Activated CD8-positive, alpha-beta memory T cell treated with anti-CD3 and anti-CD28 coated beads, Interleukin-2, amount 10 ng/mL, durations not matched to agents 7 days and 5 days (primary cell): ENCODE measurements around the gene GPR18. TPM values are rescaled to one million over a fixed set of nuclear protein-coding genes. Genes with fewer than 3 reads are reported as not detected.

Source experiments
- ATAC-seq: fragments of 150-1000 bp; cut with Tn5 transposase; one replicate; pipeline ENCODE4 v1.10.0; 2021; ENCODE audit warnings: moderate library complexity
- CTCF ChIA-PET: fragments of 350-600 bp; sonication (Branson Sonifier 250); formaldehyde crosslinking; loops from one replicate; lab custom pipeline; 2021; ENCODE audit warnings: antibody characterized with exemption; lab: Charles Lee
- DNase-seq: peaks from one replicate; pipeline ENCODE4 v3.0.0-alpha.2; 2020
- H3K27ac Mint-ChIP-seq: one replicate; pipeline ENCODE4 v1.8.0; 2021; ENCODE audit warnings: mild to moderate bottlenecking, mixed read lengths
- H3K27me3 Mint-ChIP-seq: one replicate; pipeline ENCODE4 v1.8.0; 2021; ENCODE audit warnings: mixed read lengths
- H3K36me3 Mint-ChIP-seq: one replicate; pipeline ENCODE4 v1.8.0; 2021; ENCODE audit warnings: mild to moderate bottlenecking, mixed read lengths
- H3K4me1 Mint-ChIP-seq: one replicate; pipeline ENCODE4 v1.8.0; 2021; ENCODE audit warnings: mixed read lengths
- H3K4me3 Mint-ChIP-seq: one replicate; pipeline ENCODE4 v1.8.0; 2021; ENCODE audit warnings: mild to moderate bottlenecking, moderate library complexity, mixed read lengths
- H3K9me3 Mint-ChIP-seq: one replicate; pipeline ENCODE4 v1.8.0; 2022; ENCODE audit warnings: low read depth, mixed read lengths
- total RNA-seq, 2 experiments: library from RNA; stranded (reverse); gene quantifications; one replicate each; pipeline ENCODE4 v1.2.3, GENCODE V29; 2021

Gene GPR18
- total RNA-seq, 2 experiments from 2014 or later = 11.1 to 13.1 TPM

DNA sequence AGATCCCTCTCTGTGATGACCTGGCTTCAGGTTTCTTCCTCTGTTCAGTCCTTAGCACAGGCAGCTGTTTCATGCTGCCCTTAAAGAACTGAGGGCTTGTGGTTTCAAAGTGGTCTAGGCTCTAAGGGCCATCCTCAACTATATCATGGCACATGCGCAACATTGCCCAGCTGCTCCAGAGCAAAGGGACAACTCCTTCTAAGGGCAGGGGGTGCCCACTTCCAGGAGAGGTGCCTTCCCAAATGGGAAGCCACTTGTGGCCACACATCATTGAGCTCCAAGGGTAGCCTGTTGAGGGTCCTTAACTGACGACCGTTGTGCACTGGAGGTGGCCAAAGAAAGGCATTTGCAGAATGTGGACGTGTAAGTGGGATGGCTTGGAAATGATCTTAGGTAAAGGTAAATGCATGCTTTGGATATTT lies 41.8 kb upstream of the GPR18 start:
- peaks cover 41% of the 10 kb centered on the region for H3K36me3 Mint-ChIP-seq
- no peak overlapping the region for H3K4me3 Mint-ChIP-seq
- DNase-seq (no peak), ATAC-seq (no peak)
- H3K4me1 Mint-ChIP-seq = peaks cover 88% of the 10 kb centered on the region
- CTCF ChIA-PET = interaction anchor here (1.0 to 1.5 kb wide), 4 partner anchors 9 to 124 kb away, joined by 3 to 4 read pairs (median 3); no protein-coding TSS in a partner anchor
- H3K27me3 Mint-ChIP-seq = no peaks in the 10 kb centered on the region
- no peaks in the 10 kb centered on the region for H3K9me3 Mint-ChIP-seq
- H3K27ac Mint-ChIP-seq = peak overlapping the region; percentile 63

GRCh38 chr13:99299256-99299919 lies 41.2 kb upstream of the GPR18 start:
- Mint-ChIP-seq H3K4me1 (peaks cover 86% of the 10 kb centered on the region), H3K9me3 (no peaks in the 10 kb centered on the region), H3K27ac (peak overlapping the region; percentile 71), H3K4me3 (peak overlapping the region; percentile 26), H3K27me3 (no peaks in the 10 kb centered on the region), H3K36me3 (peaks cover 39% of the 10 kb centered on the region)
- no peak for DNase-seq
- CTCF ChIA-PET = interaction anchor here (1.0 to 1.5 kb wide), 4 partner anchors 9 to 123 kb away, joined by 3 to 4 read pairs (median 3); no protein-coding TSS in a partner anchor
- no peak for ATAC-seq

- CTCF ChIA-PET = interaction anchor here (0.7 to 2.5 kb wide), 16 partner anchors 11 to 139 kb away, joined by 3 to 8 read pairs (median 4); no protein-coding TSS in a partner anchor
- Mint-ChIP-seq H3K4me3 (peak overlapping the region; percentile 68), H3K36me3 (peaks cover 43% of the 10 kb centered on the region), H3K27me3 (no peaks in the 10 kb centered on the region), H3K4me1 (peaks cover 85% of the 10 kb centered on the region), H3K27ac (peak overlapping the region; percentile 92), H3K9me3 (no peaks in the 10 kb centered on the region)
- ATAC-seq = no peak
- DNase-seq = no peak
These were observed 39.9 kb upstream of the GPR18 start for GRCh38 chr13:99298056-99298455.

GRCh38 chr13:99297331-99297730 lies 39.2 kb upstream of the GPR18 start:
- CTCF ChIA-PET = interaction anchor here (0.9 to 2.5 kb wide), 17 partner anchors 8 to 140 kb away, joined by 3 to 9 read pairs (median 4); partner anchors contain the start of gene UBAC2
- H3K36me3 Mint-ChIP-seq = peaks cover 47% of the 10 kb centered on the region
- peaks cover 80% of the 10 kb centered on the region for H3K4me1 Mint-ChIP-seq
- no peaks in the 10 kb centered on the region for H3K9me3 Mint-ChIP-seq
- H3K27me3 Mint-ChIP-seq = no peaks in the 10 kb centered on the region
- no peak for DNase-seq
- H3K27ac Mint-ChIP-seq = peak overlapping the region; percentile 92
- peak; percentile 45 for ATAC-seq
- peak overlapping the region; percentile 68 for H3K4me3 Mint-ChIP-seq

GRCh38 chr13:99296398-99296797 lies 38.2 kb upstream of the GPR18 start:
- H3K27ac Mint-ChIP-seq = peak overlapping the region; percentile 92
- H3K9me3 Mint-ChIP-seq = no peaks in the 10 kb centered on the region
- CTCF ChIA-PET = interaction anchor here (0.8 to 2.5 kb wide), 10 partner anchors 9 to 141 kb away, joined by 3 to 9 read pairs (median 4); no protein-coding TSS in a partner anchor
- ATAC-seq (peak; percentile 68), DNase-seq (no peak)
- H3K4me3 Mint-ChIP-seq = peak overlapping the region; percentile 68
- no peaks in the 10 kb centered on the region for H3K27me3 Mint-ChIP-seq
- peaks cover 74% of the 10 kb centered on the region for H3K4me1 Mint-ChIP-seq
- H3K36me3 Mint-ChIP-seq = peaks cover 47% of the 10 kb centered on the region

DNA sequence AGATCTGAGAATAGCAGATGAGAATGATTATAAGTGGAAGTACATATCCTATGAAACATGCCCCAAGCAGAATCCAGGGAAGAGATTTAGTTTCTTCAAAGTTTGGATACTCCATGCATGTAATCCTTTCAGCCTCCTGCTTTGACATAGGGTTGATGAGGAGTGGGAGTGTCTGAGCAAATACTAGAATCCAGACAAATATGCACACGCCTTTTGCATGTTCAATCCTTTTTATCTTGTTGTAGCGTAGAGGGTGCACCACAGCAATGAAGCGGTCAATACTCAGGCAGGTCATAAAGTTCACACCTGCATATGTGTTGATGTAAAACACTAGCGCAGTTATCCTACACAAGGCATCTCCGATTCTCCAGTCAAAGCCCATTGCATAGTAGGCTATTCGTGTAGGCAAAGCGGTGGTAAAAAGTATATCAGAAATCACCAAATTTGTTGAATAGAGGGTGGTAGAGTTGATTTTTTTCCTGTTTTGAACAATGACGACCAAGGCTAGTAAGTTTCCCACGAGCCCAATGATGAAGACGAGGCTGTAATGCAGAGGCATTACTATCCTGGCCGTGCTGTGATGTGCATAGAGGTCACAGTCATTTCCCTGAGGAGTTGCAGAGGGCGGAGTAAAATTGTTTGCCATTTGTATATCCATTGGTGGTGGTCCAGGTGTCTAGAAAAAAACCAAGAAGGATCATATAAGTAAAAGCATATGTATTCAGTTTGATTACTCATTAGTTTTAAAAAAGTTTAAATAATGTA lies 37.5 kb upstream of the GPR18 start:
- H3K9me3 Mint-ChIP-seq = no peaks in the 10 kb centered on the region
- H3K36me3 Mint-ChIP-seq = peaks cover 51% of the 10 kb centered on the region
- H3K27ac Mint-ChIP-seq = peak overlapping the region; percentile 72
- DNase-seq = no peak
- H3K4me1 Mint-ChIP-seq = peaks cover 77% of the 10 kb centered on the region
- CTCF ChIA-PET = interaction anchor here (1.0 to 1.8 kb wide), 5 partner anchors 10 to 142 kb away, joined by 3 to 9 read pairs (median 4); no protein-coding TSS in a partner anchor
- H3K27me3 Mint-ChIP-seq = no peaks in the 10 kb centered on the region
- H3K4me3 Mint-ChIP-seq = peak overlapping the region; percentile 3
- no peak for ATAC-seq

- Mint-ChIP-seq H3K4me1 (peaks cover 75% of the 10 kb centered on the region), H3K27me3 (no peaks in the 10 kb centered on the region), H3K9me3 (no peaks in the 10 kb centered on the region), H3K27ac (peak overlapping the region; percentile 72), H3K4me3 (peak overlapping the region; percentile 21), H3K36me3 (peaks cover 54% of the 10 kb centered on the region)
- DNase-seq (no peak), ATAC-seq (no peak)
- CTCF ChIA-PET = interaction anchor here (1.0 to 1.8 kb wide), 3 partner anchors 11 to 141 kb away, joined by 3 to 5 read pairs (median 5); no protein-coding TSS in a partner anchor
These were observed 36.8 kb upstream of the GPR18 start for GRCh38 chr13:99294958-99295357.

GRCh38 chr13:99294198-99294597 lies 36.0 kb upstream of the GPR18 start:
- no peak for ATAC-seq
- no peak overlapping the region for H3K4me3 Mint-ChIP-seq
- H3K4me1 Mint-ChIP-seq = peaks cover 77% of the 10 kb centered on the region
- H3K27me3 Mint-ChIP-seq = no peaks in the 10 kb centered on the region
- CTCF ChIA-PET = interaction anchor here (1.0 to 2.5 kb wide), 4 partner anchors 12 to 142 kb away, joined by 3 to 8 read pairs (median 5); no protein-coding TSS in a partner anchor
- no peaks in the 10 kb centered on the region for H3K9me3 Mint-ChIP-seq
- no peak overlapping the region for H3K27ac Mint-ChIP-seq
- no peak for DNase-seq
- peaks cover 59% of the 10 kb centered on the region for H3K36me3 Mint-ChIP-seq

- CTCF ChIA-PET = interaction anchor here (0.9 to 2.5 kb wide), 5 partner anchors 11 to 117 kb away, joined by 4 to 8 read pairs (median 4); no protein-coding TSS in a partner anchor
- DNase-seq = no peak
- Mint-ChIP-seq H3K9me3 (no peaks in the 10 kb centered on the region), H3K4me1 (peaks cover 80% of the 10 kb centered on the region), H3K36me3 (peaks cover 63% of the 10 kb centered on the region), H3K27me3 (no peaks in the 10 kb centered on the region), H3K4me3 (no peak overlapping the region), H3K27ac (no peak overlapping the region)
- no peak for ATAC-seq
These were observed 35.0 kb upstream of the GPR18 start for GRCh38 chr13:99293178-99293577.

DNA sequence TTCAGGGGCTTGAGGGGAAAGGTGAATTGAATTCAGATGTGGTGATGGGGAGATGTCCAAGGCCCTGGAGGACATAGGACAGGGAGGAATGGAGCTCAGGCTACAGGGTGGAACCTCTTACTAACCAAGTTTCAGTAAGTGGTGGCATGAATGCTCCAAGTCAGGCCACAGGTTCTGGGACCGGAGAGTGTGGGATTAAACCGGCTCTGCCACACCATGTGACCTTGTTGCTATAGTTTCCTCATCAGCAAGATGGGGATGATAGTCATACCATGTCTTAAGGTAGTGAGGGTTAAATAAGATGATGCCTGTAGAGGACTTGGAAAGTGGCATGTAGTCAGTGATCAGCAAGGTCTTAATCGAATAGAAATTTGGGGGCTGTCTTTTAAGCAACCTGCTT lies 32.7 kb upstream of the GPR18 start:
- peaks cover 78% of the 10 kb centered on the region for H3K4me1 Mint-ChIP-seq
- DNase-seq = peak; percentile 63
- ATAC-seq = peak; percentile 27
- peaks cover 56% of the 10 kb centered on the region for H3K36me3 Mint-ChIP-seq
- peak overlapping the region; percentile 80 for H3K27ac Mint-ChIP-seq
- H3K4me3 Mint-ChIP-seq = no peak overlapping the region
- CTCF ChIA-PET = interaction anchor here (1.0 to 1.1 kb wide), 4 partner anchors 9 to 146 kb away, joined by 3 read pairs; no protein-coding TSS in a partner anchor
- no peaks in the 10 kb centered on the region for H3K9me3 Mint-ChIP-seq
- H3K27me3 Mint-ChIP-seq = no peaks in the 10 kb centered on the region

DNA sequence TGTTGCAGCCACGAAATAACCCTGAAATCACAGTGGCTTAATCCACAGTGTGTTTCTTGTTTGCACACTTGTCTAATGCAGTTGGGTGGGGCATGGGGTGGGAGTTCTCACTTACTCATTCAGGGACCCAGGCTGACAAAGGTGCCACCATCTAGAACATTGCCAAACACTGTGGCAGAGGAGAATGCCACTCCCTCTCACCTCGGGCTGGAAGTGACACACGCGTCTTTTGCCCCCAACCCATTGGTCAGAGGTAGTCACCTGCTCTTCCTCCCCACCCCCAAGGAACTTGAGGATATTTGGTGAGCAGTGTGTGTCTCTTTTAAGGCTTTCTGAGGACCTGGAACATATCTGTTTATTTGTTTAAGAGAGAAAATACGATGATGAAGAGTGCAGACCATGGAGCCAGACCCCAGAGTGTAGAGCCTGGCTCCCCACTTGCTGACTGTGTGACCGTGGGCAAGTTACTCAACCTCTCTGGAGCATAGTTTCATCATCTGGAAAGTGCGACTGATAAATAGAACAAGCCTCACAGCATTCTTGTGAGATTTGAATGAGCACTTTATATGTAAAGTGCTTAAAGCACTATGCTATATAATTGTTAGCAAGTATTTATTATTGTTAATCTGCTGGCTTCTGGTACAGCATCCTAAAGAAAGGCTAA lies 31.6 kb upstream of the GPR18 start:
- peak; percentile 75 for ATAC-seq
- CTCF ChIA-PET = interaction anchor here (1.1 kb wide), 1 partner anchor 10 kb away, joined by 3 read pairs; no protein-coding TSS in a partner anchor
- H3K9me3 Mint-ChIP-seq = no peaks in the 10 kb centered on the region
- H3K27me3 Mint-ChIP-seq = no peaks in the 10 kb centered on the region
- peaks cover 75% of the 10 kb centered on the region for H3K4me1 Mint-ChIP-seq
- H3K27ac Mint-ChIP-seq = peak overlapping the region; percentile 80
- H3K36me3 Mint-ChIP-seq = peaks cover 46% of the 10 kb centered on the region
- peak; percentile 82 for DNase-seq
- no peak overlapping the region for H3K4me3 Mint-ChIP-seq

DNA sequence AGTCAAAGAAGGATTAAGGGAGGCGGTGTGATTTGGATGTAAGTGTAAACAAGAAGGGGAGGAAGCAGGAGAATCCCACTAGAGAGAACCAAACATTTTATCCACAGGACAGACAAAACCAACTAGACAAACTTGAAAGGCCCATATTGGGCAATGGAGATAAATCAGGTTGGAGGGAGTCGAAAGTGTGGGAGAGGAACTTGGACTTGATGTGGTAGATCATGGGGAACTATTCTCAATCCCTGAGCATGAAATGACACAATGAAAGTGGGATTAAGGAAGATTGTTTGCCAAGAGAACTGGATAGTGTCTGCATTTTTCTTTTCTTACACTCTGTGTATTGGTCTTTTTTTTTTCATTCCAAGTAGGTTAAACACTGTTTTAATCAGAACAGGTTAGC lies 31.1 kb upstream of the GPR18 start:
- H3K27me3 Mint-ChIP-seq = no peaks in the 10 kb centered on the region
- ATAC-seq (no peak), DNase-seq (no peak)
- peaks cover 44% of the 10 kb centered on the region for H3K36me3 Mint-ChIP-seq
- H3K4me3 Mint-ChIP-seq = no peak overlapping the region
- peak overlapping the region; percentile 80 for H3K27ac Mint-ChIP-seq
- H3K4me1 Mint-ChIP-seq = peaks cover 77% of the 10 kb centered on the region
- CTCF ChIA-PET = interaction anchor here (1.1 to 2.0 kb wide), 5 partner anchors 10 to 145 kb away, joined by 3 to 8 read pairs (median 4); partner anchors contain the start of gene GPR183
- no peaks in the 10 kb centered on the region for H3K9me3 Mint-ChIP-seq
